Measurements from ENCODE around the gene CAMSAP2.

CAMSAP2 gene

GRCh38 chr1:200850554-200850953, 111.9 kb downstream of the CAMSAP2 start:
- no peak for DNase-seq (ENCODE audit: extremely low read depth, low read depth)
- no peak for TF ChIP-seq CTCF (IDR thresholded peaks at IDR 0.05; ENCODE audit: low read depth, low read length)

- TF ChIP-seq CTCF (IDR thresholded peaks at IDR 0.05; ENCODE audit: low read depth, low read length): no peak
- DNase-seq (ENCODE audit: extremely low read depth, low read depth): peak; percentile 23
These were observed 118.1 kb downstream of the CAMSAP2 start for GRCh38 chr1:200856716-200857357.

GRCh38 chr1:200857804-200858203, 119.1 kb downstream of the CAMSAP2 start:
- no peak for DNase-seq (ENCODE audit: extremely low read depth, low read depth)

GRCh38 chr1:200861937-200862647, 123.4 kb downstream of the CAMSAP2 start:
- TF ChIP-seq CTCF (IDR thresholded peaks at IDR 0.05; ENCODE audit: low read depth, low read length): no peak
- DNase-seq (ENCODE audit: extremely low read depth, low read depth): no peak

More at GRCh38 chr1:200857804-200858203, 119.1 kb downstream of the CAMSAP2 start:
- TF ChIP-seq CTCF (IDR thresholded peaks at IDR 0.05; ENCODE audit: low read depth, low read length): no peak

GRCh38 chr1:200862713-200863415, 124.2 kb downstream of the CAMSAP2 start:
- no peak for TF ChIP-seq CTCF (IDR thresholded peaks at IDR 0.05; ENCODE audit: low read depth, low read length)
- DNase-seq (ENCODE audit: extremely low read depth, low read depth): no peak

GRCh38 chr1:200866116-200866515, 127.4 kb downstream of the CAMSAP2 start:
- TF ChIP-seq CTCF (IDR thresholded peaks at IDR 0.05; ENCODE audit: low read depth, low read length): no peak
- DNase-seq (ENCODE audit: extremely low read depth, low read depth): no peak

- TF ChIP-seq CTCF (IDR thresholded peaks at IDR 0.05; ENCODE audit: low read depth, low read length): no peak
- DNase-seq (ENCODE audit: extremely low read depth, low read depth): no peak
These were observed 127.8 kb downstream of the CAMSAP2 start for GRCh38 chr1:200866521-200866920.

Measured in AG09319 (cell line).